ENCODE results near the gene CD22.

The CD22 gene

GRCh38 chr19:35389192-35389861 lies 60.3 kb downstream of the CD22 start:
- no peak for DNase-seq
- WGBS (ENCODE audit: insufficient coverage): 71% methylated on average over 4 of the region's 6 CpGs
- Histone ChIP-seq H3K36me3 (ENCODE audit: control insufficient read depth in 4 of 4, insufficient read depth in 4 of 4, low read length in 3 of 4) (no peaks in the 10 kb centered on the region), H3K4me1 (ENCODE audit: control extremely low read depth in 1 of 4, control insufficient read depth in 4 of 4, insufficient read depth in 4 of 4, low read length in 3 of 4) (peaks cover 0 to 10% (median 7%) of the 10 kb centered on the region in 4 experiments), H3K4me3 (ENCODE audit: control insufficient read depth in 1 of 7, extremely low read depth in 1 of 7, insufficient read depth in 4 of 7, low read depth in 2 of 7, low read length in 6 of 7) (no peak overlapping the region), H3K9me3 (ENCODE audit: control extremely low read depth in 1 of 5, control insufficient read depth in 4 of 5, insufficient read depth in 2 of 5, low read depth in 1 of 5, low read length in 4 of 5) (peaks cover 0 to 9% (median 4%) of the 10 kb centered on the region in 5 experiments), H3K27me3 (replicated peaks in 2 of 5; ENCODE audit: control insufficient read depth in 4 of 5, insufficient read depth in 5 of 5, low read length in 4 of 5) (no peaks in the 10 kb centered on the region), H3K27ac (ENCODE audit: insufficient read depth in 1 of 2, low read depth in 1 of 2, low read length in 2 of 2, poor library complexity in 1 of 2, severe bottlenecking in 2 of 2) (no peak overlapping the region)
- ChIA-PET CTCF (no interaction called here), POLR2A (no interaction called here)

- ChIA-PET CTCF (no interaction called here), POLR2A (no interaction called here)
- peaks cover 0 to 10% (median 7%) of the 10 kb centered on the region in 4 experiments for H3K4me1 ChIP-seq (ENCODE audit: control extremely low read depth in 1 of 4, control insufficient read depth in 4 of 4, insufficient read depth in 4 of 4, low read length in 3 of 4)
- H3K4me3 ChIP-seq (ENCODE audit: control insufficient read depth in 1 of 7, extremely low read depth in 1 of 7, insufficient read depth in 4 of 7, low read depth in 2 of 7, low read length in 6 of 7): no peak overlapping the region
- no peak overlapping the region for H3K27ac ChIP-seq (ENCODE audit: insufficient read depth in 1 of 2, low read depth in 1 of 2, low read length in 2 of 2, poor library complexity in 1 of 2, severe bottlenecking in 2 of 2)
- H3K36me3 ChIP-seq (ENCODE audit: control insufficient read depth in 4 of 4, insufficient read depth in 4 of 4, low read length in 3 of 4): no peaks in the 10 kb centered on the region
- no peaks in the 10 kb centered on the region for H3K9me3 ChIP-seq (ENCODE audit: control extremely low read depth in 1 of 5, control insufficient read depth in 4 of 5, insufficient read depth in 2 of 5, low read depth in 1 of 5, low read length in 4 of 5)
- WGBS (ENCODE audit: insufficient coverage): 38% methylated on average over 5 of the region's 5 CpGs
- peak in 2 of 3 donors; percentile 51 to 53 for DNase-seq
- no peaks in the 10 kb centered on the region for H3K27me3 ChIP-seq (replicated peaks in 2 of 5; ENCODE audit: control insufficient read depth in 4 of 5, insufficient read depth in 5 of 5, low read length in 4 of 5)
Observed at GRCh38 chr19:35392742-35393715, 64.0 kb downstream of the CD22 start.

- H3K9me3 ChIP-seq (ENCODE audit: control extremely low read depth in 1 of 5, control insufficient read depth in 4 of 5, insufficient read depth in 2 of 5, low read depth in 1 of 5, low read length in 4 of 5): no peaks in the 10 kb centered on the region
- H3K27me3 ChIP-seq (replicated peaks in 2 of 5; ENCODE audit: control insufficient read depth in 4 of 5, insufficient read depth in 5 of 5, low read length in 4 of 5): no peaks in the 10 kb centered on the region
- CTCF ChIA-PET: no interaction called here
- DNase-seq: no peak
- WGBS (ENCODE audit: insufficient coverage): 95% methylated on average over 10 of the region's 19 CpGs
- H3K4me3 ChIP-seq (ENCODE audit: control insufficient read depth in 1 of 7, extremely low read depth in 1 of 7, insufficient read depth in 4 of 7, low read depth in 2 of 7, low read length in 6 of 7): no peak overlapping the region
- no peaks in the 10 kb centered on the region for H3K36me3 ChIP-seq (ENCODE audit: control insufficient read depth in 4 of 4, insufficient read depth in 4 of 4, low read length in 3 of 4)
- peaks cover 0 to 10% (median 7%) of the 10 kb centered on the region in 4 experiments for H3K4me1 ChIP-seq (ENCODE audit: control extremely low read depth in 1 of 4, control insufficient read depth in 4 of 4, insufficient read depth in 4 of 4, low read length in 3 of 4)
- no peak overlapping the region for H3K27ac ChIP-seq (ENCODE audit: insufficient read depth in 1 of 2, low read depth in 1 of 2, low read length in 2 of 2, poor library complexity in 1 of 2, severe bottlenecking in 2 of 2)
- POLR2A ChIA-PET: no interaction called here
Observed at GRCh38 chr19:35395382-35396199, 66.6 kb downstream of the CD22 start.

GRCh38 chr19:35396240-35396885 lies 67.4 kb downstream of the CD22 start:
- DNase-seq: no peak
- ChIA-PET CTCF (no interaction called here), POLR2A (no interaction called here)
- 97% methylated on average over 12 of the region's 14 CpGs for WGBS (ENCODE audit: insufficient coverage)
- H3K4me1 ChIP-seq (ENCODE audit: control extremely low read depth in 1 of 4, control insufficient read depth in 4 of 4, insufficient read depth in 4 of 4, low read length in 3 of 4): peaks cover 0 to 10% (median 7%) of the 10 kb centered on the region in 4 experiments
- no peaks in the 10 kb centered on the region for H3K9me3 ChIP-seq (ENCODE audit: control extremely low read depth in 1 of 5, control insufficient read depth in 4 of 5, insufficient read depth in 2 of 5, low read depth in 1 of 5, low read length in 4 of 5)
- no peak overlapping the region for H3K4me3 ChIP-seq (ENCODE audit: control insufficient read depth in 1 of 7, extremely low read depth in 1 of 7, insufficient read depth in 4 of 7, low read depth in 2 of 7, low read length in 6 of 7)
- H3K27me3 ChIP-seq (replicated peaks in 2 of 5; ENCODE audit: control insufficient read depth in 4 of 5, insufficient read depth in 5 of 5, low read length in 4 of 5): no peaks in the 10 kb centered on the region
- H3K27ac ChIP-seq (ENCODE audit: insufficient read depth in 1 of 2, low read depth in 1 of 2, low read length in 2 of 2, poor library complexity in 1 of 2, severe bottlenecking in 2 of 2): no peak overlapping the region
- H3K36me3 ChIP-seq (ENCODE audit: control insufficient read depth in 4 of 4, insufficient read depth in 4 of 4, low read length in 3 of 4): no peaks in the 10 kb centered on the region

All from common myeloid progenitor, CD34-positive (primary cell).